ENCODE results near the gene RAB11A. TPM values are rescaled to one million over a fixed set of nuclear protein-coding genes. Genes with fewer than 3 reads are reported as not detected.

RAB11A gene
- total RNA-seq, 2 donors from 2014 or later = 233 to 295 TPM

GRCh38 chr15:65927545-65927944, 58.3 kb downstream of the RAB11A start:
- H3K36me3 Mint-ChIP-seq (ENCODE audit: low read depth) = no peaks in the 10 kb centered on the region
- H3K9me3 Mint-ChIP-seq = no peaks in the 10 kb centered on the region
- Histone ChIP-seq H3K27me3 (ENCODE audit: control insufficient read depth, insufficient read depth, low read length, poor library complexity, severe bottlenecking) (no peaks in the 10 kb centered on the region), H3K36me3 (ENCODE audit: control insufficient read depth, insufficient read depth, low read length) (no peaks in the 10 kb centered on the region), H3K4me3 (ENCODE audit: low read length) (no peak overlapping the region), H3K4me1 (ENCODE audit: control insufficient read depth, insufficient read depth, low read length) (no peaks in the 10 kb centered on the region), H3K9ac (ENCODE audit: extremely low read depth, low read length, poor library complexity, severe bottlenecking) (no peak overlapping the region), H3K27ac (ENCODE audit: low read depth, low read length) (no peak overlapping the region), H3K9me3 (ENCODE audit: control insufficient read depth, low read length) (no peaks in the 10 kb centered on the region)
- no peaks in the 10 kb centered on the region for H3K27me3 Mint-ChIP-seq (ENCODE audit: insufficient read depth)
- TF ChIP-seq, protein P1, sequence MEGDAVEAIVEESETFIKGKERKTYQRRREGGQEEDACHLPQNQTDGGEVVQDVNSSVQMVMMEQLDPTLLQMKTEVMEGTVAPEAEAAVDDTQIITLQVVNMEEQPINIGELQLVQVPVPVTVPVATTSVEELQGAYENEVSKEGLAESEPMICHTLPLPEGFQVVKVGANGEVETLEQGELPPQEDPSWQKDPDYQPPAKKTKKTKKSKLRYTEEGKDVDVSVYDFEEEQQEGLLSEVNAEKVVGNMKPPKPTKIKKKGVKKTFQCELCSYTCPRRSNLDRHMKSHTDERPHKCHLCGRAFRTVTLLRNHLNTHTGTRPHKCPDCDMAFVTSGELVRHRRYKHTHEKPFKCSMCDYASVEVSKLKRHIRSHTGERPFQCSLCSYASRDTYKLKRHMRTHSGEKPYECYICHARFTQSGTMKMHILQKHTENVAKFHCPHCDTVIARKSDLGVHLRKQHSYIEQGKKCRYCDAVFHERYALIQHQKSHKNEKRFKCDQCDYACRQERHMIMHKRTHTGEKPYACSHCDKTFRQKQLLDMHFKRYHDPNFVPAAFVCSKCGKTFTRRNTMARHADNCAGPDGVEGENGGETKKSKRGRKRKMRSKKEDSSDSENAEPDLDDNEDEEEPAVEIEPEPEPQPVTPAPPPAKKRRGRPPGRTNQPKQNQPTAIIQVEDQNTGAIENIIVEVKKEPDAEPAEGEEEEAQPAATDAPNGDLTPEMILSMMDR (conservative IDR thresholded peaks at IDR 0.05) = peak; percentile 71
- H3K4me1 Mint-ChIP-seq = no peaks in the 10 kb centered on the region
- H3K4me3 Mint-ChIP-seq = no peak overlapping the region
- 74 to 87% methylated on average over 2 of the region's 2 CpGs for WGBS, 2 experiments (ENCODE audit: insufficient coverage in 1 of 2, insufficient read length in 1 of 2)
- no peak overlapping the region for H3K27ac Mint-ChIP-seq
- peak; percentile 65 for DNase-seq

DNA sequence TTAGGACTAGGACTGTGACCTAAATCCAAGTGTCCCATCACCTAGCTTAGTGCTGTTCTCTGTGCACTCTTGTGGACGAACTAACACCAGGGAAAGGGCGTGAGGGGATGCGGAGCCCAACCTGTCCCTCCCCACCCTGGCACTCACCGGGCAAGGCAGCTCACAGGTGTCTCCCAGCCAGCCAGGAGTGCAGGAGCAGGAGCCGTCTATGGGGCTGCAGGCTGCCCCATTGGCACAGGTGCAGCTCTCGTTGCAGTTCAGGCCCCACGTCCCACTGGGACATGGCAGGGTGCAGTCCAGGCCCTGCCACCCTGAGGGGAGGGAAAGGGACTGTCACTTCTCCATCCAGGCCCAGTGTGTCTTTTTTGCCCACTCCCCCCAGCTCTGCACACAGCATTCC, 60.3 kb downstream of the RAB11A start:
- WGBS, 2 experiments (ENCODE audit: insufficient coverage in 1 of 2, insufficient read length in 1 of 2) = 91 to 95% methylated on average over 5 to 7 of the region's 7 CpGs
- Mint-ChIP-seq H3K4me1 (no peaks in the 10 kb centered on the region), H3K27me3 (ENCODE audit: insufficient read depth) (no peaks in the 10 kb centered on the region), H3K4me3 (no peak overlapping the region), H3K27ac (no peak overlapping the region), H3K36me3 (ENCODE audit: low read depth) (no peaks in the 10 kb centered on the region), H3K9me3 (no peaks in the 10 kb centered on the region)
- no peak overlapping the region for H3K9ac ChIP-seq (ENCODE audit: extremely low read depth, low read length, poor library complexity, severe bottlenecking)
- H3K36me3 ChIP-seq (ENCODE audit: control insufficient read depth, insufficient read depth, low read length) = no peaks in the 10 kb centered on the region
- TF ChIP-seq, protein P1 (conservative IDR thresholded peaks at IDR 0.05) = no peak
- H3K4me3 ChIP-seq (ENCODE audit: low read length) = no peak overlapping the region
- no peak for DNase-seq
- H3K27ac ChIP-seq (ENCODE audit: low read depth, low read length) = no peak overlapping the region
- no peaks in the 10 kb centered on the region for H3K27me3 ChIP-seq (ENCODE audit: control insufficient read depth, insufficient read depth, low read length, poor library complexity, severe bottlenecking)
- H3K4me1 ChIP-seq (ENCODE audit: control insufficient read depth, insufficient read depth, low read length) = no peaks in the 10 kb centered on the region
- H3K9me3 ChIP-seq (ENCODE audit: control insufficient read depth, low read length) = no peaks in the 10 kb centered on the region

- Histone ChIP-seq H3K4me1 (ENCODE audit: control insufficient read depth, insufficient read depth, low read length) (no peaks in the 10 kb centered on the region), H3K4me3 (ENCODE audit: low read length) (no peak overlapping the region), H3K27me3 (ENCODE audit: control insufficient read depth, insufficient read depth, low read length, poor library complexity, severe bottlenecking) (no peaks in the 10 kb centered on the region), H3K9me3 (ENCODE audit: control insufficient read depth, low read length) (no peaks in the 10 kb centered on the region), H3K36me3 (ENCODE audit: control insufficient read depth, insufficient read depth, low read length) (no peaks in the 10 kb centered on the region), H3K27ac (ENCODE audit: low read depth, low read length) (no peak overlapping the region), H3K9ac (ENCODE audit: extremely low read depth, low read length, poor library complexity, severe bottlenecking) (no peak overlapping the region)
- no peaks in the 10 kb centered on the region for H3K9me3 Mint-ChIP-seq
- DNase-seq = no peak
- TF ChIP-seq, protein P1 (conservative IDR thresholded peaks at IDR 0.05) = no peak
- H3K4me3 Mint-ChIP-seq = no peak overlapping the region
- WGBS, 2 experiments (ENCODE audit: insufficient coverage in 1 of 2, insufficient read length in 1 of 2) = 84 to 100% methylated on average over 3 to 6 of the region's 6 CpGs
- no peaks in the 10 kb centered on the region for H3K4me1 Mint-ChIP-seq
- no peak overlapping the region for H3K27ac Mint-ChIP-seq
- no peaks in the 10 kb centered on the region for H3K36me3 Mint-ChIP-seq (ENCODE audit: low read depth)
- no peaks in the 10 kb centered on the region for H3K27me3 Mint-ChIP-seq (ENCODE audit: insufficient read depth)
Observed at GRCh38 chr15:65930134-65930533, 60.8 kb downstream of the RAB11A start.

All from endodermal cell (in vitro differentiated cells).